ENCODE measurements around the gene ABHD16B. TPM values are rescaled to one million over a fixed set of nuclear protein-coding genes. Genes with fewer than 3 reads are reported as not detected.

The ABHD16B gene
- total and polyA plus RNA-seq, 2 donors (not counting 3 experiments of a cell fraction or from before 2014, with no cell fraction given): not detected

GRCh38 chr20:63859166-63859699 is 2.1 kb upstream of the ABHD16B start:
- H3K79me2 ChIP-seq (ENCODE audit: control insufficient read depth, insufficient read depth, low read length): no peaks in the 10 kb centered on the region
- H2AFZ ChIP-seq (ENCODE audit: low read depth, low read length): no peak overlapping the region
- ChIA-PET CTCF (interaction anchor here (0.7 to 2.6 kb wide), 13 partner anchors 12 to 321 kb away, joined by 3 to 17 read pairs (median 5); partner anchors contain the start of gene PTK6), POLR2A (no interaction called here)
- peaks cover 0 to 5% of the 10 kb centered on the region in 2 experiments for H3K27me3 ChIP-seq (ENCODE audit: control insufficient read depth in 2 of 2, insufficient read depth in 2 of 2, low read length in 2 of 2)
- H3K9me1 ChIP-seq (replicated peaks; ENCODE audit: control insufficient read depth, extremely low read depth, insufficient read depth, low read length): no peaks in the 10 kb centered on the region
- H4K20me1 ChIP-seq (replicated peaks; ENCODE audit: control insufficient read depth, extremely low read depth, insufficient read depth, low read length): no peaks in the 10 kb centered on the region
- intact Hi-C loops (cut with micrococcal nuclease) (no loop called here), dilution Hi-C loops (cut with MboI; ENCODE audit: extremely low pct_ligation_motif_present, low sequenced_read_pairs) (no loop called here)
- H3K9ac ChIP-seq (replicated peaks; ENCODE audit: extremely low read depth, insufficient read depth, low read length): no peak overlapping the region
- H3K27ac ChIP-seq (ENCODE audit: insufficient read depth, low read depth, low read length): no peak overlapping the region
- H3K4me2 ChIP-seq (ENCODE audit: insufficient read depth, low read length): no peak overlapping the region
- H3K4me1 ChIP-seq (ENCODE audit: control insufficient read depth, extremely low read depth, insufficient read depth, low read length): peaks cover 29% of the 10 kb centered on the region
- no peak for DNase-seq (ENCODE audit: low read depth, low spot score)
- H3K4me3 ChIP-seq (replicated peaks in 1 of 3; ENCODE audit: insufficient read depth in 1 of 3, low read depth in 1 of 3, low read length in 3 of 3): no peak overlapping the region
- no peak for FAIRE-seq
- H3K9me3 ChIP-seq (replicated peaks; ENCODE audit: control insufficient read depth, insufficient read depth, low read length): no peaks in the 10 kb centered on the region
- BruUV-seq (replicated peaks): no TSS peak
- H3K36me3 ChIP-seq (ENCODE audit: control insufficient read depth in 2 of 2, extremely low read depth in 1 of 2, insufficient read depth in 2 of 2, low read length in 2 of 2): peaks cover 0 to 4% of the 10 kb centered on the region in 2 experiments
- TF ChIP-seq CTCF (IDR thresholded peaks at IDR 0.05; ENCODE audit: extremely low read depth in 1 of 2, insufficient read depth in 1 of 2, low read depth in 1 of 2, low read length in 2 of 2): no peak
- TF ChIP-seq JUN (IDR thresholded peaks at IDR 0.05; ENCODE audit: borderline replicate concordance, insufficient read depth, insufficient read length, low read depth): no peak
- TF ChIP-seq POLR2AphosphoS5 (IDR thresholded peaks at IDR 0.05; ENCODE audit: insufficient read depth, low read depth, low read length): peak; percentile 2

- TF ChIP-seq MYC (IDR thresholded peaks at IDR 0.05; ENCODE audit: low read depth, low read length) (no peak), JUN (IDR thresholded peaks at IDR 0.05; ENCODE audit: borderline replicate concordance, insufficient read depth, insufficient read length, low read depth) (no peak), CTCF (IDR thresholded peaks at IDR 0.05; ENCODE audit: extremely low read depth in 1 of 2, insufficient read depth in 1 of 2, low read depth in 1 of 2, low read length in 2 of 2) (no peak), GATA2 (IDR thresholded peaks at IDR 0.05; ENCODE audit: insufficient read depth, insufficient read length, low read depth, low read length) (no peak), FOS (IDR thresholded peaks at IDR 0.05; ENCODE audit: borderline replicate concordance, insufficient read depth, low read length) (no peak), POLR2A (IDR thresholded peaks at IDR 0.05; ENCODE audit: low read depth, low read length) (no peak), MAX (IDR thresholded peaks at IDR 0.05; ENCODE audit: insufficient read depth, insufficient read length) (no peak), EZH2 (IDR thresholded peaks at IDR 0.05; ENCODE audit: borderline replicate concordance, low read depth, low read length, severe bottlenecking) (no peak), POLR2AphosphoS5 (IDR thresholded peaks at IDR 0.05; ENCODE audit: insufficient read depth, low read depth, low read length) (no peak)
- no peak overlapping the region for H3K4me2 ChIP-seq (ENCODE audit: insufficient read depth, low read length)
- H2AFZ ChIP-seq (ENCODE audit: low read depth, low read length): no peak overlapping the region
- no peaks in the 10 kb centered on the region for H3K9me1 ChIP-seq (replicated peaks; ENCODE audit: control insufficient read depth, extremely low read depth, insufficient read depth, low read length)
- H3K27me3 ChIP-seq (ENCODE audit: control insufficient read depth in 2 of 2, insufficient read depth in 2 of 2, low read length in 2 of 2): no peaks in the 10 kb centered on the region
- no peak overlapping the region for H3K27ac ChIP-seq (ENCODE audit: insufficient read depth, low read depth, low read length)
- peaks cover 1% of the 10 kb centered on the region for H3K79me2 ChIP-seq (ENCODE audit: control insufficient read depth, insufficient read depth, low read length)
- peaks cover 22% of the 10 kb centered on the region for H3K4me1 ChIP-seq (ENCODE audit: control insufficient read depth, extremely low read depth, insufficient read depth, low read length)
- no peaks in the 10 kb centered on the region for H3K9me3 ChIP-seq (replicated peaks; ENCODE audit: control insufficient read depth, insufficient read depth, low read length)
- H3K36me3 ChIP-seq (ENCODE audit: control insufficient read depth in 2 of 2, extremely low read depth in 1 of 2, insufficient read depth in 2 of 2, low read length in 2 of 2): peaks cover 0 to 4% of the 10 kb centered on the region in 2 experiments
- H4K20me1 ChIP-seq (replicated peaks; ENCODE audit: control insufficient read depth, extremely low read depth, insufficient read depth, low read length): no peaks in the 10 kb centered on the region
- no TSS peak for BruUV-seq (replicated peaks)
- dilution Hi-C loops (cut with MboI; ENCODE audit: extremely low pct_ligation_motif_present, low sequenced_read_pairs) (no loop called here), intact Hi-C loops (cut with micrococcal nuclease) (loop anchor here (5.0 kb wide), 1 partner anchor 33 kb away; no protein-coding TSS in a partner anchor)
- no peak overlapping the region for H3K9ac ChIP-seq (replicated peaks; ENCODE audit: extremely low read depth, insufficient read depth, low read length)
- no peak for DNase-seq (ENCODE audit: low read depth, low spot score)
- no peak overlapping the region for H3K4me3 ChIP-seq (replicated peaks in 1 of 3; ENCODE audit: insufficient read depth in 1 of 3, low read depth in 1 of 3, low read length in 3 of 3)
- ChIA-PET CTCF (no interaction called here), POLR2A (no interaction called here)
- FAIRE-seq: no peak
Observed at GRCh38 chr20:63860325-63861051, 810 bp upstream of the ABHD16B start.

All from endothelial cell of umbilical vein (primary cell).